BLaER1 (cell line): ENCODE data around the gene ZNF396.

Experiments
- H3K27ac ChIP-seq: shearing (Covaris generic); formaldehyde crosslinking; 2 replicates; pipeline ENCODE4 v1.8.1; 2022
- H3K27me3 ChIP-seq: shearing (Covaris generic); formaldehyde crosslinking; 2 replicates; pipeline ENCODE4 v1.8.1; 2022
- H3K36me3 ChIP-seq: shearing (Covaris generic); formaldehyde crosslinking; 2 replicates; pipeline ENCODE4 v1.8.1; 2022
- H3K4me1 ChIP-seq: shearing (Covaris generic); formaldehyde crosslinking; 2 replicates; pipeline ENCODE4 v1.8.1; 2022
- H3K4me2 ChIP-seq: shearing (Covaris generic); formaldehyde crosslinking; 2 replicates; pipeline ENCODE4 v1.8.1; 2022
- H3K4me3 ChIP-seq: shearing (Covaris generic); formaldehyde crosslinking; 2 replicates; pipeline ENCODE4 v1.8.1; 2022
- H3K9ac ChIP-seq: shearing (Covaris generic); formaldehyde crosslinking; 2 replicates; pipeline ENCODE4 v1.8.1; 2022
- H3K9me3 ChIP-seq: shearing (Covaris generic); formaldehyde crosslinking; 2 replicates; pipeline ENCODE4 v1.8.1; 2022
- H4K20me1 ChIP-seq: shearing (Covaris generic); formaldehyde crosslinking; 2 replicates; pipeline ENCODE4 v1.8.1; 2022
- Cebpa-rat ChIP-seq: shearing (Covaris generic); IDR thresholded peaks from 2 replicates; pipeline ENCODE4 v1.8.1; 2022

The ZNF396 gene

DNA sequence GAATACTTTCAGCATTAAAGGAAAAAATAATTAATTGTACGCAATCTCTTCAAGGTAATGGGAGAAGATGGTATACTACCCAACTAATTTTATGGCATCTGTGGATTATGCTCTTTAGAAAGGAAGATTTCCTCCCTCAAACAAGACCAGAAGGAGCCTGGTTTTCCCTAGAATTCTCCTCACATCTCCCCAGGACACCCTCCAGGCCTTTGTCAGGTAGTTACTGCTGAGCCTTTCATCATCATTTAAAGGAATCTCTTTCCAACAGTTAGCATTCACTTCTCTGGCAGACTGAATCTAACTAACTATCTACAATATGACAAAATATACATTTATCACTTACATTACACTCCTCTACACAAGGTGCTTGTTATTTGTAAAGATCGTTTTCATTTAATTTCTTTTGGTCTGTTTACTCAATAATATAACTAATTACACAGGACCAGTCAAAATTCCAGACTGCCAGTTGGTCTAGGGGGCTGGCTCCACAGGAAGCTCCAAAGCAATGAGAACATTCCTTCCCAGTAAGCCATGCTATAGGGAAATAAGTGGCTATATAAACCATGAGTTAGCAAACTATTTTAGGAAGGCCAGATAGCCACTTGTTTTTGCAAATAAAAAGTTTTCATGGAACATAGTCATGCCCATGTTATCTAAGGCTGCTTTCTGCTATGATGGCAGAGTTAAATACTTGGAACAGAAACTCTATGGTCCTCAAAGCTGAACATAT, 52.0 kb downstream of the ZNF396 start:
- H3K4me2 ChIP-seq: no peak overlapping the region
- H4K20me1 ChIP-seq: no peaks in the 10 kb centered on the region
- no peak overlapping the region for H3K9ac ChIP-seq
- H3K27me3 ChIP-seq: no peaks in the 10 kb centered on the region
- H3K4me1 ChIP-seq: no peaks in the 10 kb centered on the region
- H3K9me3 ChIP-seq: 0 out of 2 replicates have a peak, but pooled peaks cover 4% of the 10 kb centered on the region
- no peak overlapping the region for H3K27ac ChIP-seq
- no peak for TF ChIP-seq Cebpa-rat
- H3K36me3 ChIP-seq: no peaks in the 10 kb centered on the region
- H3K4me3 ChIP-seq: no peak overlapping the region

DNA sequence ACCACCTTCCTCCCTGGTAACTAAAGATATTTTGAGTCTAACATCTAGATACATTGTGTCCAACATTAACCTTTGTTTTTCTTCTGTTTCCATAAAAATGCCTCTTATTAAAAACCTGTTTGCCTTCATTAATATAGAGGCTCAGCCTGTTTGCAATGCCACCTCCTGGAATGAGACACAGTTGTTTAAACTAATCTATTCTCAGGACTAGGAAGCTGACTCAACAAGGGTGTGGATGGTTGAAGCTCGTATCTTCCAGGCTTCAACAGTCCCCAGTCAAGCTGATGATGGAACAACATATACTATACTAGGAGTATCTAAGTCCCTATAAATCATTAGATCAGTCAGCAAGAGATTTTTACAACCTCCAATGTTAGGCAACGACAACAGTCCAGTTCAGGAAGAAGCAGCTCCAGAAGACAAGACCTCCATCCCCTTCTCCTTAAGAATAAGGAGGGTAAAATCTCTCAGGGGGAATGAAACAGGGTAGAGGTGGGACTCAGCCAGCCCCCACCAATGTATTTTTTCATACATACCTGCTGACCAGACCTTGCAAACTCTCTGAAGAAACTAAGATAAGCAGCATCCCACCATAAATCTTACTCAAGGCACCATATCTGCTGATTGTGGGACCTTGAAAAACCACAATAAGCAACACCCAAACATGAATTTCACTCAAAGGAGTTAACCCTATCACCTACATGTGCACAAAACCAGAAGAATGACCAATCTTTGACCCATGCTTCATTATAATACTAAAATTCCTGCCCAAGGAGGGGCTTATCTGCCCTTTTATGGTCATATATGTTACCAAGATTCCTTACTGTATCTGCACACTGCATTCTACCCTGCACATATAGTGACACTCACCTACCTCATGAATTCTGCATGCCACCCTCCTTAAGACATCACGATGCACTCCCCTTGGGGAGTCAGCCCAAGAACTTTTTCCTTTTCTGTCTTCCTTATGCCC, 54.4 kb downstream of the ZNF396 start:
- Histone ChIP-seq H3K27ac (no peak overlapping the region), H3K9me3 (no peaks in the 10 kb centered on the region), H4K20me1 (no peaks in the 10 kb centered on the region), H3K4me2 (no peak overlapping the region), H3K4me3 (no peak overlapping the region), H3K27me3 (no peaks in the 10 kb centered on the region), H3K9ac (no peak overlapping the region), H3K36me3 (no peaks in the 10 kb centered on the region), H3K4me1 (no peaks in the 10 kb centered on the region; the same call in 1 of the 2 replicates)
- TF ChIP-seq Cebpa-rat: no peak
